8988T (cell line): ENCODE measurements around the gene ICOSLG.
"Not testable (repeated sequence)": the region's sequence is repeated elsewhere in the genome, so short reads cannot be mapped to it uniquely, and the experiment has no call there.

Experiments
- DNase-seq: peaks from one replicate; pipeline ENCODE4 v3.0.0; 2011

ICOSLG gene

DNA sequence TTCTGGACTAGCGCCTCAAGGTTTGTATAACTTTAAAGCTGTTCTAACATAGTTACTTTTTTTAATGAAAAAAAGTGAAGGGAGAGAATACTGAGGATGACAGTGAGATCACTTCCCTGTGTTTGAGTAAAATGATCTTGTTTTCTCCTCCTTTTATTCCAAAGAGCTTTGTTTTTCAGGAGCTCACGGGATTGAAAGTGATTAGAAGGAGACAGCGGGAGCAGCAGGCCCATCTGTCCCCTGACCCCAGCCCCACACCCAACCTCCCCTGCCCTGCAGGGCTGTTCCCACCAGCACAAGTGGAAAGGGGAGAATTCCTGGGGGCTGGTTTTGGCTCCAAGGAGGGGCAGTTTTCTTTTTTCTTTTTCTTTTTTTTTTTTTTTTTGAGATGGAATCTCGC, 23.0 kb upstream of the ICOSLG start:
- DNase-seq: no peak

DNA sequence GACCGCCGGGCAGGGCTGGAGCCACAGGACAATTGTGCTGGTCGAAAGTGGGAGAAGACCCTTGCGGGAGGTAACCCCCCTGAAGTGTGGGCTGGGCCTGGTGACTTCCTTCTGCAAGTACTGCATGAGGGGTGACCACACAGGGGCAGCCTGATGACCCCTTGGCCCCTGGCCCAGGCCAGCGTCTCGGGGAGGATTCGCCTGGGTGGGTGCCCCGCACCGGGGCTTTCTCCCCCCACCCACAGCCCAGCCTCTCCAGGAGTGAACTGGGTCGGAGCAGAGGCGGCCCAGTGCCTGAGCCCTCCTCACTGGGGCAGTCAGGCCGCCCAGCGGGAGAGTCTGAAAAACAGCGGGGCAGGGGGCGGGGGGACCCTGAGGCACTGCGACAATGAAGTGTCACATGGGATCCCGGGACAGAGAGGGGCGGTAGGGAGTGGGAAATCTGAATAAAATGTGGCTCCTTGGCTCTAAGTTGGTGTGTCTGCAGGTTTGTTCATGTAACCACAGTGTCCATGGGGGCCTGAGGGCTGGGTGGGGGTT, 22.5 kb upstream of the ICOSLG start:
- no peak for DNase-seq

DNA sequence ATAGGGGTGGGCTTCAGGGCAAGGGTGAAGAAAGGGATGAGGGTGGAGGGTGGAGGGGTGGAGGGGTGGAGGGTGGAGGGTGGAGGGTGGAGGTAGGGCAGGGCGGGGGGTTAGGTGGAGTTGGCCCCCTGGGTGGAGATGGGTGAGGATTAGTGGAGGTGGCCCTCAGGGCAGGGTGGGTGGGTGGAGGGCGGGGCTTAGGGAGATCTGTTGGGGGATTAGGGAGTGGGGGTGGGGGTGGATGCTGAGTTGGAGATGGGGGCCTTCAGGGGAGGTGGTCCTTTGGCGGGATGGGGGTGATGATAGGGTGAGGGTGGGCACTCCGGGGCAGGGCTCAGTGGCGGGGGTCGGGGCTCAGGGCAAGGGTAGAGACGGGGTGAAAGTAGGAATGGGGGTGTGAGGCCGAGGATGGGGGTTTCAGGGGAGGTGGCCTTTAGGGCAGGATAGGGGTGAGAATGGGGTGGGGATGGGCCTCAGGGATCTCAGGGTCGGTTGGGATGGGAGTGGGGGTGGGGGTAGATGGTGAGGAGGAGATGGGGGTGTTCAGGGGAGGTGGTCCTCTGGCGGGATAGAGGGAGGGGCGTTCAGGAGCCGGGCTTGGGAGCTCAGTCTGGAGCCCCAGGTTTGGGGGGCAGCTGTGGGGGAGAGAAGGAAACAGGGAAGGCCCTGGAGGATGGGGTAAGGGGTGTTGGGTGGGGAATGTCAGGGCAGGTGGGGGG, 21.8 kb upstream of the ICOSLG start:
- no peak for DNase-seq

DNA sequence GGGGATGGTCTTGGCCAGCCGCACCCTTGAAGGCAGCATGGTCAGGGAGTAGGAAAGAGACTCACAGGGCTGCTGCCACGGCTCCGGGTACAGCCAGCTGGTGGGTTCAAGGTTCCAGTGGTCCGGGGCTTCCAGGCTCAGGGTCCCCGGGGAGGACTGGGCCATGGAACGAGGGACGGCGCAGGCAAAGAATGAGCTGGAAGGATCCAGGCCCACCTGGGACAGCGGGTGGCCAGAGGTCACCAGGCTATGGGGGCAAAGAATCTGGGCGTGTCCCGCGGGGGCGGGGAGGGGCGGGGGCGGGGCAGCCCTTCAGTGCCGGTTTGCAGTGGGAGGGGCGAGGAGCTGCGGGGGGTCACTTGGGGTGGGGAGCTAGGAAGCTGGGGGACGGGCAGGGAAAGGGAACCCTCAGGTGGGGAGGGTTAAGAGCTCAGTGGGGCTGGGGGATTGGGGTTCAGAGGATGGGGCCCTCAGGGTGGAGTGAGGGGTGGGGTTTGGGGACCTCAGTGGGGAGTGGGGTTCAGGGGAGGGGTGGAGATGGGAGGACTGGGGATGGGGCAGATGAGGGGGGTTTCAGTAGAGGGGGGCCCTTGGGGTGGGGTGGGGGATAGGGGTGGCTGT, 21.0 kb upstream of the ICOSLG start, which contains the start of gene DNMT3L:
Gene DNMT3L (minus strand): TSS at position 223 of the 621 bp plus-strand sequence. CDS start 638 bp downstream, outside the sequence.
- no peak for DNase-seq

GRCh38 chr21:44260791-44261631, 20.3 kb upstream of the ICOSLG start:
- no peak for DNase-seq

DNA sequence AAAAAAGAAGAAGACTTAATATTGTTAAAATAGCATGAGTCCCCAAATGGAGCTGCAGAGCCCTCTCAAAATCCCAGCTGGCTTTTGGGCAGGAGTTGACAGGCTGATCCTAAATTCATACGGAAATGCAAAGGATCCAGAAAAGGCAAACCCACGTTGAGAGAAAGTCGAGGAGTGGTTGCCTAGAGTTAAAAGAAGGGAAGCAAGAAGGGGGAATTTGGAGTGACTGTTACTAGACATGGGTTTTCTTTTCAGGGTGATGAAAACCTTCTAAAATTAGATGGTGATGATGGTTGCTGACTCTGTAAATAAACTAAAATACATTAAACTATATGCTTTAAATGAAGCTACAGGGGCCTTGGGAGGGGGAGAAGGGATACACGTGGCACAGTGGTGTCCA, 19.3 kb upstream of the ICOSLG start:
- no peak for DNase-seq

GRCh38 chr21:44259082-44259705, 18.5 kb upstream of the ICOSLG start:
- DNase-seq: no peak

- no peak for DNase-seq
These were observed 17.4 kb upstream of the ICOSLG start for GRCh38 chr21:44258056-44258725.

- DNase-seq: no peak
These were observed 14.8 kb upstream of the ICOSLG start for GRCh38 chr21:44255511-44255981.

GRCh38 chr21:44253832-44254710, 13.3 kb upstream of the ICOSLG start:
- no peak for DNase-seq

DNA sequence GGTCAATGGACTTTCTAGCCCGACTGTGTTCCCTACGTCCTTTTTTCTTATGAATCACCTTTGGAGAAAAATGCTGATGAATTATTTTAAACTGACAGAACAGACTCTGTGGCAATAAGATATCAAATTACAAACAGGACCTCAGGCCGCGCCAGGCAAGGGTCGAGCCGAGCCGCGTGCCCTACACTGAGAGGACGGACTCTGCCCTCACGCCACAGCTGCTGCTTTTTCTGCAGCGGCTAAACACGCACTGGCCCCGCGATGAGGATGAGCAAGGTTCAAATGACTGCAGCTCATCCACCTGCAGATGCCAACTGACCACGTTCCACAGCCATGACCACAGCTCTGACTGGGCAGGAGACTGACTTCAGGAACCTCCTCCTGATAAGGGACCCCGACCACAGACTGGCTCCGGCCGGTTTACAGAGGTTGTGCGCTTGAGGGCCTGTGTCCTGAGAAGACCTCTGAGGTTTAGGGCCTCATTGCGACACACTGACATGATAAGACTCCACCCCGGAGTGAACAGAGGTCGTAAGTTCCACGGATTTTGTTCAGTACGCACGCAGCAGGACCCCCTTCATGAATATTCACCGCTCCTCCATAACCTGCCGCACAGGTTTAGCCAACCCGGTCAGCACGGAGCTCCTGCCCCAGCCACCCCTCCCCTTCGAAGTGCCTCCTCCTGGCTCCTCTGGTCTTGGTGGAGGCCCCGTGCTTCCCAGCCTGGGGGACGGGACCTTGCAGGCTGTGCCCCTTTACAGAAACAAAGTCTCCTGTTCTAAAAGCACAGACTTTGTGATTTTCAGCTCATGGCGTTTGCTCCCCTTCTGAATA, 8.7 kb upstream of the ICOSLG start:
- not testable (repeated sequence) for DNase-seq

- DNase-seq: not testable (repeated sequence)
These were observed 7.2 kb upstream of the ICOSLG start for GRCh38 chr21:44247904-44248303.

DNA sequence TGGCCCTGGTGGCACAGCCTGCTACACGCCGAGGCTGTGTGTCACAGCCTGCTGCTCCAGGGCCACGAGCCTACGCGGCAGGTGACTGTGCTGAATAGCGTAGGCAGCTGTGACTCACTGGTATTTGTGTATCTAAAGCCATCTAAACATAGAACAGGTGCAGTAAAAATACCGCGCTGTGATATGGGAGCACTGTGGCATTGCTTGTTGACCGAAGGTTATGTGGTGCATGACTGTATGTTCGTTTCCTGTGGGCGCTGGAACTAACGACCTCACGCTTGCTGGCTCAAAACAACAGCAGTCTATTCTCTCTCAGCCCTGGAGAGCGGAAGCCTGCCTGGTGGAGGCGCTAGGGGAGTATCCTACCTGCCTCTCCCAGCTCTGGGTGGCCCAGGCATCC, 3.2 kb upstream of the ICOSLG start:
- not testable (repeated sequence) for DNase-seq

DNA sequence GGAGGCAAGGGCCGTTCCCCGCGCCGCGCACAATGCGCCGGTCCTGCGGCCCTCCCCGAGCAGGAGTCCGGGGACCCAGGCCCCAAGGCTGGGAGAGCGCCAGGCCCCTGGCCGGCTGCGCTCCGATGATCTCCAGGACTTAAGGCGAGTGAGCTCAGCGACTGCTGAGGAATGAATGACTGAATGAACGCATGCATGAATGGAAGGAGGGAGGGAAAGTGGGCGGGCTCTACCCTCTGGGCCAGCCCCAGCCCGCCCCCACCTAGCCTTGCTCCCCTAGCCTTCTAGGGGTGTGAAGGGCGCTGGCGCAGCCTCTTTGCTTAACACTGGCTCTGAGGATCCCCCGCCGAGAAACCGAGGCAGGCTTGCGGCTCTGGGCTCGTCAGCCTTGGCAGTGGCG, 538 bp upstream of the ICOSLG start:
- not testable (repeated sequence) for DNase-seq

DNA sequence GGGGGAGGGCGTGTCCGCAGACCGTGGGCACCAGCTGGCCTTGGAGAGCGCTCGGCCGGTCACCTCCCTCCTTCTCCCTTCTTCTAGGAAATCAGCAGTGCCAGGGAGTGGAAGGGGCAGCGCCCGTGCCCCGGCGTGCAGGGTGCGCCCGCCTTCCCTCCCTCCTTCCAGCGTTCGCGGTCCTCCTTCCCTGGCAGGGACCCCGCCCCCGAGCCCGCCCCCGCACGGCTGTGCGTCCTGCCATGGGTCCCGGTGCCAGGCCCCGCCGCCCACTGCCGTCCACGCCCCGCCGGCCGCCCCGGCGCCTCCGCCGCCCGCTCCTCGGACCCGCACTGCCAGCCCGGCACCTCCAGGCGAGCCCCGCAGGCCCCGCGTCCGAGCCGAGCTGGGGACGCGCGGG, 390 bp downstream of the ICOSLG start:
- DNase-seq: not testable (repeated sequence)

- DNase-seq: not testable (repeated sequence)
These were observed 11.2 kb downstream of the ICOSLG start for GRCh38 chr21:44229561-44229960.

- not testable (repeated sequence) for DNase-seq
These were observed 12.6 kb downstream of the ICOSLG start for GRCh38 chr21:44228109-44228508.

DNA sequence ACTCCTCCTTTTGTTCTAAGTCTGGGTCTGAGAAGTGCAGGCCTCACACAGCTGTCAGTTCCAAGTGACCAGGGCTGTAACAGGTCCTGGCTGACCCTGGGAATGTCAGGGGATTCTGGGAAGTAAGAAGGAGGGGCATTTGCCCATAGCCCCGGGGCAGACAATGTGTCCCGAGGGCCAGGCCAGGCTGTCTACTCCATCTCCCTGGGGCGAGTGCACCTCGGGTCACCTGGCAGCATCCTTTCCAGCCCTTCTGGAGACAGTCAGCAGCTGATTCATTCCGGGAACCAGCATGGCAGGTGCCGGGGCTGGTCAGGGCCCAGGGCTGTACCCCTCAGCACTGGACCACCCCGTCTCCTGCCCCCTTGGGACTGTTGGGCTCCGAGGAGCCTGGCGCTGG, 13.1 kb downstream of the ICOSLG start:
- not testable (repeated sequence) for DNase-seq

GRCh38 chr21:44225605-44226004, 15.1 kb downstream of the ICOSLG start:
- not testable (repeated sequence) for DNase-seq

GRCh38 chr21:44223334-44223733, 17.4 kb downstream of the ICOSLG start:
- not testable (repeated sequence) for DNase-seq
